ENCODE measurements around the gene CEP170.

CEP170 gene

GRCh38 chr1:243267914-243268653, 13.0 kb upstream of the CEP170 start:
- no peak for DNase-seq

DNA sequence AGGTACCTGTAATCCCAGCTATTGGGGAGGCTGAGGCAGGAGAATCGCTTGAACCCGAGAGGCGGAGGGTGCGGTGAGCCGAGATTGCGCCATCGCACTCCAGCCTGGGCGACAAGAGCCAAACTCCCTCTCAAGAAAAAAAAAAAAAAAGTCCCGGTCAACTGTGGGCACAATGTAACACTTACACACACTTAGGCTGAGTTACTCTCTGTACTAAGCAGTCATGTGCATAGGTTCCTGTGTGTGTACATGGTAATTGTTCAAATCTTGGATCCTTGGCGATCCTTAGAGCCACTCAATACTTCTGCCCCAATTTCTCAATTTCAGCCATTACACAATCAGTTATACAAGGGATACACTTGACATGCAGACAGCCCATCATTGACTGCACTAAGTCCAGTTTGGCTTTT, 12.4 kb upstream of the CEP170 start:
- no peak for DNase-seq

DNA sequence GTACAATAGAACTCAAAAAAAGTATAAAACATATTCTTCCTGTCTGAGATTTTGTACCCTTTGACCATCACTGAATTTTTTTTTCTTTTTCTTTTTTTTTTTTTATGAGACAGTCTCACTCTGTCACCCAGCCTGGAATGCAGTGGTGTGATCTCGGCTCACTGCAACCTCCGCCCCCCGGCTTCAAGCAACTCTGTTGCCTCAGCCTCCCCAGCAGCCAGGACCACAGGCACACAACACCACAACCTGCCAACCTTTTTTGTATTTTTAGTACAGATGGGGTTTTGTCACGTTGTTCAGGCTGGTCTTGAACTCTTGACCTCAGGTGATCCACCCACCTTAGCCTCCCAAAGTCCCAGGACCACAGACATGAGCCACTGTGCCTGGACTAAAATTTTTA, 11.2 kb upstream of the CEP170 start:
- no peak for DNase-seq

DNA sequence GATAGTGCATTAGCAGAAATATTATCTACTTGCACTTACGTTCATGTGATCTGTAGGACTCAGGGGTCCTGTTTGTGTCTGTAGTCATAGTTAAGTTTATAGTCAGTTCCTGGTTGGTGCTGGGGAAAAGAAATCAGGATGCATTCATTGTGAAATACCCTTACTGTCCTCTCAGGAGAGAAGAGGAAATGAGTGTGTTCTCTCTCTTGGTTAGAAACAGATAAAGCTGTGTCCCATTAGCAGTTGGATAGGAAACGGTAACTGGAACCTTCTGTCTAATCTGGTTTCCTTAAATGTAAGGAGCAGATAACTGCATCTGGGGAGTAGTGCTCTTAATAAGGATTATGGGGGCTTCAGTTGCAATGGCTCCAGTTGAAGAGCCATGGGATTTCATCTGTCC, 9.6 kb upstream of the CEP170 start:
- DNase-seq, result no peak

DNA sequence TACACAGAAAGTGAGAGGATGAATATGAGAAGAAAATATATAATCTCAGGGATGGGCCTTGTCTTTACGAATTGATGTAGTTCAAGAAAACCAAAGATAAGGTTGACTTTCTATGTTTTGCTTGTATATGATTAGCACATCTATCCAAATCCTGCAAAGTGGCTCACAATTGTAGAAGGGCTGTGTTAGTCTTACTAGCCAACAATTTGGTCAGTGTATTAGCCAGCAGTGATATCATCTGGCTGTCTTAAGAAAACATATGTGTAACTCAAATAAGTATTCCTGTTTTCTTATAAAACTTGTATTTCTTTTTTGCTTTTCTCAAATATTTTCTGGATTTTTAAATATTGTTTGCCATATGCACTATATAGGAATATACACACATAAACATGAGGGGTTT, 6.3 kb upstream of the CEP170 start:
- DNase-seq, result no peak

- DNase-seq, result no peak
These were observed 5.3 kb upstream of the CEP170 start for GRCh38 chr1:243260221-243260880.

GRCh38 chr1:243258731-243259130, 3.6 kb upstream of the CEP170 start:
- DNase-seq, result no peak

- no peak for DNase-seq
These were observed 2.1 kb upstream of the CEP170 start for GRCh38 chr1:243257189-243257588.

DNA sequence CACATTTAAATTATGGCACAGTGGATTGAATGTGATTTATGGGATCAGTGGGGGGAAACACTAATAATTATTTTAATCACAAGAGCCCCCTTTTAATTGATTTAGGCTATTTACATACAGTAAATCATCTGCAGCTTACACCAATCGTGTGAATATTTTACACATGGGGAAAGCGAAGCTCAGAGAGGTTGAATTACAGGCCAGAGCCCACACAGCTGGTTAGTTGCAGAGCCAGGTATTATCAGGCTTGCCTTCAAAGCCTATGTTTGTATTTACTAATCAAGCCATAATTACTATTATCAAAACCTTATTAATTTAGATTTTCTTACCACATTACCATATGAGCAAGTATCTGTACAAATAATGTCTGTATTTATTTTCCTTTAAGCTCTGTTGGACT, 1.5 kb upstream of the CEP170 start:
- DNase-seq, result no peak

- DNase-seq, result peak; percentile 82 to 87 (median 86)
These were observed 871 bp upstream of the CEP170 start, which contains the start of gene SDCCAG8 for GRCh38 chr1:243255791-243256512. TSS of gene SDCCAG8 (plus strand) at chr1:243256041. CDS start at chr1:243256174, 133 bp downstream.

DNA sequence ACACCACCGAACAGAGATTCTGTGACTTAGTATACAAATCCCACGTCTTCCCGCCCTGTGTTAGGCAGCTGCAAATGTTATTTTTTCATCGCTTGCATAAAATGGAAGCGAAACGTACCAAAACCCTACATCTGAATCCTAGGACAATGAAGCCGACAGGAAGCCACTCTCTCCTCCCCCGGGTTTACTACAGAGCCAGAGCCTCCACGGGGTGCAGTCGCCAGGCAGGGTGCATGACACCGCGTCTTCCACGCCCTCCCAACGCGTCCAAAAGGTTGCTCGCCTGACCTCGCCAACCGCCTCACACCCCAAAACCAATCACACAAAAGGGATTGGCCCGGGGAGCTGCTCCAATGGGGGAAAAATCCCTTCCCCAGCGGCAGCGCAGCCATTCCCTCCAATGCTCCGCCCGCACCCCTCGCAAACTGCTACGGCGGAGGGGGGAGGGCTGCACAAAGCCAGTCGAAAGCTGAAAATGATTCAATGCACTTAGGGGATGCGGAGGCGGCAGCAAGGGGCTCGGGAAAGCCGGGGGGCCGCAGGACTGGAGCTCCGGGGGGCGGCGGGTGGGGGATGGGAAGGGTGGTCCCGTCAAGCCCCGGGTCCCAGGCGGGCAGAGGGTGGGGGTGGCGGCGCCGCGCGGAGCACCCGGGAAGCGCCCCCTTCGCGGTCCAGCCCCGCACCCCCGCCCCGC, 701 bp downstream of the CEP170 start:
- peak in 3 of 4 experiments; percentile 9 to 48 (median 31) for DNase-seq

- DNase-seq, result no peak
These were observed 1.2 kb downstream of the CEP170 start for GRCh38 chr1:243253926-243254232.

- no peak for DNase-seq
These were observed 1.7 kb downstream of the CEP170 start for GRCh38 chr1:243253211-243253925.

DNA sequence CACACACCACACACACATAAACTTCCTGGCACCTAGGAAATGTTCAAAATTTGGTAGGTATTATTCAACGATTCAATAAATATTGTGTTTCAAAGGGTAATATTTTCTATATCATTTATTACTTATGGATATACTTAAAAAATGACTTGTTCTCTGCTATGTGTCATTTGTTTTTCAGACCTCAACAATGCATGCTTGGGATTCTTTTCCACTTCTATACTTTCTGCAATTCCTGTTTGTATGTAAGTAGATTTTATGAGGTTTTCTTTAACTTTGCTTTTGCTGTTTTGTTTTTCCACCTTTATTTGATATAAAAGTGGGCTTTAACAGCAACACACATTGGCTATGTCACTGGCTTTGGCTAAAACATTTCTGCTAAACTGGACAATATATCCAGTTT, 3.5 kb downstream of the CEP170 start:
- DNase-seq, result no peak

DNA sequence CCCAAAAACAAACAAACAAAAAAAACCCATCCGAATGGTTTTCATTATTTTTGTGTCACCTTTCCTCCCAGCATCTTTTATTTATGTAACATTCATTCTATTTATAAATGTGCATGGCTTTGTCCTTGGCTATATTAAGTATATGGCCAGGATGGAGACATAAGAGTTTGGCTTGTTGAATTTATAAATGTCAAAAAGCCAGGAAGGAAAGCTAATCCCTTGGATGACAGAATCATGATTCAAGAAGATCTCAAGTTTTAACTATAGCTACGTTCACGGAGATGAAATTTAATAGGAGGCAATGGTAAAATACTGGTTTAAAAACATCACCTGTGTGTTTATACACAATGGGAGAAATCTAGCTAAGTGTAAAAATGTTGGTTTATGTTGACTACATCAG, 5.0 kb downstream of the CEP170 start:
- no peak for DNase-seq

- no peak for DNase-seq
These were observed 5.9 kb downstream of the CEP170 start for GRCh38 chr1:243249214-243249613.

GRCh38 chr1:243247901-243248300, 7.2 kb downstream of the CEP170 start:
- DNase-seq, result no peak

- DNase-seq, result no peak
These were observed 8.2 kb downstream of the CEP170 start for GRCh38 chr1:243246916-243247315.

- DNase-seq, result no peak
These were observed 10.6 kb downstream of the CEP170 start for GRCh38 chr1:243244432-243244841.

- DNase-seq, result no peak
These were observed 18.4 kb downstream of the CEP170 start for GRCh38 chr1:243236604-243237252.

GRCh38 chr1:243234978-243235647, 20.0 kb downstream of the CEP170 start:
- no peak for DNase-seq

DNA sequence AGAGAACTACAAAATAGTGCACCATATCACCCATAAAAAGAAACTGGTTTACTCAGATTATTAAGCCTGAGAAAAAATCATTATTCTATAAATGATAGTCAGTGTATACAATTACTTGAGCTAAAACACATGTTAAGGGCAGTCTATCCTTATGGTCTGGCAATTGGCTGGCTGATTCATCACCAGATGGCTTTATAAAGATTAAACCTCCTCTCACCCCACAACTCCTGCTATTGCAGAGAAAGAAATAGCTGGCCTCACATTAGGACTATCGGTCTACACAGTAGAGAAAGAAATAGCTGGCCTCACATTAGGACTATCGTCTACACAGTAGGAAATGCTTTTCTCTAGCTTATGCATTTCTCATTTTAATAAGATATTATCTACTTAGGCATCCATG, 21.2 kb downstream of the CEP170 start:
- no peak for DNase-seq
